AG10803 (cell line): ENCODE data around the gene MBL2.
A peak's percentile ranks its signal among the peaks of the same experiment; 100 is the strongest.

ENCODE experiments used
- DNase-seq: peaks from one replicate; pipeline ENCODE4 v3.0.0; 2010; ENCODE audit warnings: low read depth
- H3K4me3 ChIP-seq: 2 replicates; pipeline ENCODE4 v1.5.1; 2011; ENCODE audit warnings: mild to moderate bottlenecking, low read length, control low read depth
- CTCF ChIP-seq: conservative IDR thresholded peaks from 2 replicates; pipeline ENCODE4 v1.5.1; 2011; ENCODE audit warnings: mild to moderate bottlenecking, low read length, control low read depth, inconsistent platforms

MBL2 gene

GRCh38 chr10:52744057-52744805 is 28.4 kb downstream of the MBL2 start:
- DNase-seq = no peak
- TF ChIP-seq CTCF = no peak
- H3K4me3 ChIP-seq = no peak overlapping the region

DNA sequence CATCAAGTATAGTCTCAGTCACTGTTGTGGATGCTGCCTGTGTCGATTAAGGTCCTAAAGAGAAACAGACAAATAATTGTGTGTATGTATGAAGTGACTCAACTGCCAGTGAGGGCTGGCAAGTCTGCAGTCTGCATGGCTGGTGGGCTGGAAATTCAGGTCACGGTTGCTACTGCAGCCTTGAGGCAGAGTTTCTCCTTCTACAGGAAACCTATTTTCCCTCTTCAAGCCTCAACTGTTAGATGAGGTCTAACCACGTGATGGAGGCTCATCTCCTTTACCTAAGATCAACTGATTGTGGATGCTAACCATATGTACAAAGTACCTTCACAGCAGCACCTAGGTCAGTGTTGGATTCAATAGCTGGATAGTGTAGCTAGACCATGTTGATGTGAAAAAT is 29.9 kb downstream of the MBL2 start:
- H3K4me3 ChIP-seq = no peak overlapping the region
- no peak for TF ChIP-seq CTCF
- no peak for DNase-seq

DNA sequence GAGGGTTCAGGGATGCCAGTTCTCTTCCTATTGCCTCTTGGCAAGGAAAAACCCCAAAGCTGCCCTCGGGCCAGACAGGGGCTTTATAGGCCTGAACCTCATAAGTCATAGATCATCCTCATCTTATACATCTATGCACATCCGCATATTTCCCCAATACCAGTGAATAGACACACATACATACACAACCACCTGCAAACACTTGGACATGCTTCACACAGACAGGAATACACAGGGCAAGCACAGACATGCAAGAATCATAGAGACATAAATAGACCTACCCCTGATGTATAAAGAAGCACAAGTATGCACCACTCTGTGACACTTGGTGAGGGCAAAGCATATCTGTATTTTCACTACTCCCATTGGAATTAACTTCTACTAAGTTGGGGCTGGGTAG is 30.7 kb downstream of the MBL2 start:
- DNase-seq = no peak
- no peak overlapping the region for H3K4me3 ChIP-seq
- TF ChIP-seq CTCF = no peak

GRCh38 chr10:52740913-52741675 is 31.5 kb downstream of the MBL2 start:
- peak; percentile 96 for TF ChIP-seq CTCF
- H3K4me3 ChIP-seq = no peak overlapping the region
- peak; percentile 18 for DNase-seq

GRCh38 chr10:52740155-52740549 is 32.4 kb downstream of the MBL2 start:
- H3K4me3 ChIP-seq = no peak overlapping the region
- no peak for TF ChIP-seq CTCF
- DNase-seq = no peak

DNA sequence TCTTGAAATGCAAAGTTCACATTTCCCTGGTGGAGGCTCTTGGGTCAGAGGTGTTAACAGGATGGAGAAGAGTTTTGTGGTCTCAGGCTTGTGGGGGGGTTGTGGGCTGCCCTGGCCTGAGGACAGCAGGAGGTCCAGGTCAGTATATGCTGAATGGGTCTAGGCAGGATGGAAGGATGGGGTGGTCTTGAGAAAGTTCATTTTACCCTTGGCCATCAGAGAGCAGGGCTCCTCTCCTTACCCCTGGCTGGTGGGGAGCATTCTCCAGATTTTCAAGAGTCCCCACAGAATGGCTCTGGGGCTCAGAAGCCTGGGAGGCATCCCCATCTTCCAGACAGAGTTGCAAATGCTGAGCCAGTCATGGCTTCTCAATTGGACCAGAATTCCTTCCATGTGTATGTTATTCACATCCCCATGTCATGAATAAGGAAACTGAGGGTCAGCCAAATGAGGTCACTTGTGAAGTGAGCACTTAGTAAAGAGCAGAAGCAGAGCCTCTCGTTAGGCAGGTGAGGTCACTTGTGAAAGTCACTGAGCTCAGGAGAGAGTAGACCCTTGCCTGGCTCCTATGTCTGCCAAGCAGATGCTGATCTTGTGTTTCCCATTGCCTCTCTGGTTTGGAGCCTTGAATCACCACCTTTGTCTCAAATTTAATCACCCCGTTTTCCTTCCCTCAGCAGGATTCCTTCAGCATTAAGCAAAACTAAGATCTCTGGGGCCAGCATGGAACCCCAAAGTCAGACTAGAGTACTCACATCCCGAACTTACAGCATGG is 33.0 kb downstream of the MBL2 start:
- no peak overlapping the region for H3K4me3 ChIP-seq
- TF ChIP-seq CTCF = no peak
- no peak for DNase-seq

DNA sequence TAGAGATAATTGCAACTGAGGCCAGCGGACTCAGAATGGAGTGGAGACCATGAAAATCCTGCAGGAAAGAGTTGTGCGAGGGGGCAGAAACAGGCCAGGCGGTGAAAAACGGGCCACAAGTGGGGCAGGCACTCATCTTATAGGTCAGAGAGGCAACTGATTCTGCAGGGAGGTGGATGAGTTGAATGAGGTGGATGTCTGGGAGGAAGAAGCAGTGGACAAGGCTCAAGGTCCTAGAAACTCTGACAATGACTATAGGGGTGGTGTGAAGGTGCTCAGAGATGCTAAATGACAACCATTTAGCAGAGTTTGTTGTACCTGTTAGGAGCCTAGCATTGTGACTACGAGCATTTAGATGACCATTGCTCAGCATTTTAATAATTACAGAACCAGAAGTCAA is 33.6 kb downstream of the MBL2 start:
- TF ChIP-seq CTCF = no peak
- H3K4me3 ChIP-seq = no peak overlapping the region
- no peak for DNase-seq
